ENCODE data around the gene HES2. TPM values are rescaled to one million over a fixed set of nuclear protein-coding genes. Genes with fewer than 3 reads are reported as not detected.

The HES2 gene
- total and polyA plus RNA-seq, 10 donors = 0.02 to 1.3 (median 0.24) TPM; not detected in 6

- Histone ChIP-seq H3K4me1 (peaks cover 19 to 45% (median 37%) of the 10 kb centered on the region in 6 donors), H3K4me3 (peak within 1 kb of the TSS in 7 of 8 donors; percentile 23 to 70 (median 36)), H3K9me3 (no peaks in the 10 kb centered on the region), H3K27ac (no peak within 1 kb of the TSS), H3K27me3 (replicated peaks in 1 of 7) (peaks cover 12 to 100% (median 62%) of the 10 kb centered on the region in 7 donors), H3K36me3 (no peaks in the 10 kb centered on the region)
- WGBS, 5 donors = 5 to 8% (median 6%) methylated on average over 37 to 99 of the region's 99 CpGs
- TF ChIP-seq POLR2AphosphoS5 (IDR thresholded peaks at IDR 0.05) (no peak), CTCF (IDR thresholded peaks at IDR 0.05 in 8 of 11, conservative IDR thresholded peaks at IDR 0.05 in 3 of 11) (no peak), POLR2A (IDR thresholded peaks at IDR 0.05) (no peak)
- no peak for DNase-seq
- intact Hi-C loops (cut with DNase I; ENCODE audit: low total_unique reads) = no loop called here
These were observed 5.2 kb upstream of the HES2 start, which contains the start of gene ESPN for GRCh38 chr1:6424619-6425593. TSS of gene ESPN (plus strand) at chr1:6424776. CDS start at chr1:6424956, 180 bp downstream.

GRCh38 chr1:6424000-6424565 is 4.4 kb upstream of the HES2 start:
- 7 to 21% (median 10%) methylated on average over 29 to 35 of the region's 35 CpGs for WGBS, 5 donors
- no peak for TF ChIP-seq POLR2A (IDR thresholded peaks at IDR 0.05)
- no peak for TF ChIP-seq CTCF (IDR thresholded peaks at IDR 0.05 in 8 of 11, conservative IDR thresholded peaks at IDR 0.05 in 3 of 11)
- TF ChIP-seq POLR2AphosphoS5 (IDR thresholded peaks at IDR 0.05) = no peak
- Histone ChIP-seq H3K27me3 (replicated peaks in 1 of 7) (peaks cover 19 to 100% (median 70%) of the 10 kb centered on the region in 7 donors), H3K9me3 (no peaks in the 10 kb centered on the region), H3K27ac (no peak overlapping the region), H3K36me3 (no peaks in the 10 kb centered on the region), H3K4me1 (peaks cover 27 to 53% (median 45%) of the 10 kb centered on the region in 6 donors), H3K4me3 (peak overlapping the region in 6 of 8 donors; percentile 0 to 70 (median 35))
- no peak for DNase-seq
- intact Hi-C loops (cut with DNase I; ENCODE audit: low total_unique reads) = no loop called here

GRCh38 chr1:6423321-6423999 is 3.7 kb upstream of the HES2 start:
- intact Hi-C loops (cut with DNase I; ENCODE audit: low total_unique reads) = no loop called here
- peaks cover 28 to 59% (median 51%) of the 10 kb centered on the region in 6 donors for H3K4me1 ChIP-seq

More at GRCh38 chr1:6423321-6423999, 3.7 kb upstream of the HES2 start:
- TF ChIP-seq POLR2A (IDR thresholded peaks at IDR 0.05) (no peak), CTCF (IDR thresholded peaks at IDR 0.05 in 8 of 11, conservative IDR thresholded peaks at IDR 0.05 in 3 of 11) (peak; percentile 10 to 81 (median 62)), POLR2AphosphoS5 (IDR thresholded peaks at IDR 0.05) (peak in 1 of 3 donors; percentile 20)
- H3K27ac ChIP-seq = no peak overlapping the region
- WGBS, 5 donors = 6 to 12% (median 7%) methylated on average over 13 to 24 of the region's 24 CpGs
- H3K4me3 ChIP-seq = peak overlapping the region in 4 of 8 donors; percentile 0 to 70 (median 20)
- peak; percentile 87 for DNase-seq
- H3K9me3 ChIP-seq = no peaks in the 10 kb centered on the region
- H3K27me3 ChIP-seq (replicated peaks in 1 of 7) = peaks cover 23 to 100% (median 76%) of the 10 kb centered on the region in 7 donors
- H3K36me3 ChIP-seq = no peaks in the 10 kb centered on the region

Measured in spleen (tissue), 11 donors.